ENCODE data around the gene SLC10A7.

- TF ChIP-seq SUZ12 (IDR thresholded peaks at IDR 0.05; ENCODE audit: extremely low read depth, insufficient read depth, insufficient read length) (no peak), YY1 (IDR thresholded peaks at IDR 0.05; ENCODE audit: insufficient read depth, insufficient read length) (no peak)
Observed at GRCh38 chr4:146256328-146256727, 265.4 kb downstream of the SLC10A7 start.
